ENCODE measurements around the gene RIPK1. TPM values are rescaled to one million over a fixed set of nuclear protein-coding genes. Genes with fewer than 3 reads are reported as not detected.
A peak's percentile ranks its signal among the peaks of the same experiment; 100 is the strongest.

Gene RIPK1
- total RNA-seq, 4 donors from 2014 or later = 26.2 to 33.5 (median 29.0) TPM

DNA sequence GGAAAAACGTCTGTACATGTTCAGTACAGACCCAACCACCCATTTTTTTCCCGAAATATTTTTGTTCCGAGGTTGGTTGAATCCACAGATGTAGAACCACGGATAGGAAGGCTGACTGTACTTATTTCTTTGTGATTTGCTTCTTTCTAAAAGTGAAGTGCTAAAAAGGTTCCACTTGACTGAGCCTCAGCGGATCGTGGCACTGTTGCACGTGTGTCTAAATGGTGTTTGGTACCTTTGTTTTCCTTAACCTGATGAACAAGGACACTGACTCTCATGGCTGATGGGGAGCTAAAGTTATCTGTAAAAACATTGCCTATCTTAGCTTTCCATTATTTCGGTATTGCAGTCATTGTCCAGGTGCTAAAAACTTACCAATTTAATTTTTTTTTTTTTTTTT lies 56.4 kb downstream of the RIPK1 start:
- no peak overlapping the region for H3K4me3 ChIP-seq (replicated peaks in 1 of 3)
- TF ChIP-seq CTCF (IDR thresholded peaks at IDR 0.05) (no peak), POLR2A (IDR thresholded peaks at IDR 0.05) (no peak)
- peaks cover 2 to 3% of the 10 kb centered on the region in 2 donors for H3K36me3 ChIP-seq
- no peak overlapping the region for H3K27ac ChIP-seq
- peak in 1 of 2 donors; percentile 21 for DNase-seq
- H3K4me1 ChIP-seq = peaks cover 0 to 2% of the 10 kb centered on the region in 2 donors
- intact Hi-C loops (cut with DNase I) = loop anchor here (5.0 kb wide), 1 partner anchor 128 kb away; no protein-coding TSS in a partner anchor
- WGBS, 2 donors = 47 to 55% methylated on average over 8 of the region's 8 CpGs
- no peaks in the 10 kb centered on the region for H3K27me3 ChIP-seq
- no peaks in the 10 kb centered on the region for H3K9me3 ChIP-seq

- no peak overlapping the region for H3K27ac ChIP-seq
- H3K36me3 ChIP-seq = peaks cover 2 to 3% of the 10 kb centered on the region in 2 donors
- WGBS, 2 donors = 48 to 54% methylated on average over 2 of the region's 2 CpGs
- H3K4me3 ChIP-seq (replicated peaks in 1 of 3) = no peak overlapping the region
- no peaks in the 10 kb centered on the region for H3K27me3 ChIP-seq
- intact Hi-C loops (cut with DNase I) = loop anchor here (5.0 kb wide), 1 partner anchor 126 kb away; no protein-coding TSS in a partner anchor
- no peaks in the 10 kb centered on the region for H3K4me1 ChIP-seq
- DNase-seq = no peak
- no peak for TF ChIP-seq POLR2A (IDR thresholded peaks at IDR 0.05)
- no peak for TF ChIP-seq CTCF (IDR thresholded peaks at IDR 0.05)
- H3K9me3 ChIP-seq = no peaks in the 10 kb centered on the region
These were observed 57.5 kb downstream of the RIPK1 start for GRCh38 chr6:3125815-3126214.

GRCh38 chr6:3128356-3129108 lies 60.2 kb downstream of the RIPK1 start:
- intact Hi-C loops (cut with DNase I) = loop anchor here (5.0 kb wide), 1 partner anchor 124 kb away; no protein-coding TSS in a partner anchor
- Histone ChIP-seq H3K36me3 (peaks cover 2 to 3% of the 10 kb centered on the region in 2 donors), H3K9me3 (no peaks in the 10 kb centered on the region), H3K27me3 (no peaks in the 10 kb centered on the region), H3K4me3 (replicated peaks in 1 of 3) (no peak overlapping the region), H3K4me1 (no peaks in the 10 kb centered on the region), H3K27ac (no peak overlapping the region)
- DNase-seq = no peak
- 95 to 98% methylated on average over 15 of the region's 15 CpGs for WGBS, 2 donors
- TF ChIP-seq CTCF (IDR thresholded peaks at IDR 0.05) (no peak), POLR2A (IDR thresholded peaks at IDR 0.05) (no peak)

DNA sequence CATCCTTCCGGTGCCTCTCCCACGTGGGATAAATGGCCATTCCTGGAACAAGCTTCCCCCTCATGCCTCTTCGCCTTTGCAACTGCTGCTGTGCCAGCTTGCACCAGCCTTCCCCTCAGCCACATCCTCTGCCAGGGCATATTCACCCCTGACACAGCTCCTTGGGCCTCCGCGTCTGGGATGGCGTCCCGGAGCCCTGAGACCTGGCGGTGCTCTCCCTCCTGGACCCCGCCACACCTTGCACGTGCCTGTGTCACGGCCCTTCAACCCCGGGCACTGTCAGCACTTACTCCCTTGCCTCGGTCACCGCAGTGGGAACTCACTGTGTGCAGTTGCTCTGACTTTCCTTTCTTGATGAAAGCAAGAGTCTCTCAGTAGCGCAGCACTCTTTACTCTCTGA lies 63.4 kb downstream of the RIPK1 start:
- H3K36me3 ChIP-seq = peaks cover 2 to 3% of the 10 kb centered on the region in 2 donors
- WGBS, 2 donors = 94 to 96% methylated on average over 15 of the region's 15 CpGs
- peaks cover 0 to under 1% of the 10 kb centered on the region in 2 donors for H3K4me1 ChIP-seq
- TF ChIP-seq POLR2A (IDR thresholded peaks at IDR 0.05) (no peak), CTCF (IDR thresholded peaks at IDR 0.05) (no peak)
- no peaks in the 10 kb centered on the region for H3K9me3 ChIP-seq
- H3K27me3 ChIP-seq = no peaks in the 10 kb centered on the region
- intact Hi-C loops (cut with DNase I) = no loop called here
- no peak for DNase-seq
- no peak overlapping the region for H3K27ac ChIP-seq
- no peak overlapping the region for H3K4me3 ChIP-seq (replicated peaks in 1 of 3)

DNA sequence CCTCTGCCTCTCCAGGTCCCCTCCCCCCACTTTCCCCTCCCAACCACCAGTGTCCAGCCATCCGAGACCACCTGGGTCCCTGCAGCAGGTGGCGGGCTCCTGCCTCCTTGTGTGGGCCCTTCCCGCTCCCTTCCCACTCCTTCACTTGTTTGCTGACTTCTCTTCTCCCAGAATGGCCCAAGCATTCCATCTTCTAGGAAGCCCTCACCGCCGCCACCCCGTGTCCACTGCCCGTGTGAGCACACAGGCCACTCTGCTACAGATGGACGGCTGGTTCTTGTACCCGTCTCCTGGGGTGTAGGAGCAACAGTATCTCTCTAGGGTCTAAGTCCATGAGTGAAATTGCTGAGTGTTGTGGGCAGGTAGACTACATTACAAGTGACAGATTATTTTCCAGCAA lies 65.2 kb downstream of the RIPK1 start:
- Histone ChIP-seq H3K36me3 (peaks cover 2 to 3% of the 10 kb centered on the region in 2 donors), H3K4me1 (peaks cover 0 to 14% of the 10 kb centered on the region in 2 donors), H3K27me3 (no peaks in the 10 kb centered on the region), H3K9me3 (no peaks in the 10 kb centered on the region), H3K27ac (no peak overlapping the region), H3K4me3 (replicated peaks in 1 of 3) (no peak overlapping the region)
- 94% methylated on average over 9 of the region's 9 CpGs for WGBS, 2 donors
- no peak for TF ChIP-seq POLR2A (IDR thresholded peaks at IDR 0.05)
- no peak for TF ChIP-seq CTCF (IDR thresholded peaks at IDR 0.05)
- DNase-seq = no peak
- intact Hi-C loops (cut with DNase I) = no loop called here

Measured in thyroid gland (tissue), 4 donors.